GM19438 (cell line): ENCODE data around the gene YIF1B.
A peak's percentile ranks its signal among the peaks of the same experiment; 100 is the strongest.

ENCODE experiments used
- ATAC-seq: cut with Tn5 transposase; IDR thresholded peaks from one replicate; pipeline ENCODE4 v1.9.1; 2021; ENCODE audit warnings: low read depth; ENCODE audit not compliant: unreplicated experiment

The YIF1B gene

DNA sequence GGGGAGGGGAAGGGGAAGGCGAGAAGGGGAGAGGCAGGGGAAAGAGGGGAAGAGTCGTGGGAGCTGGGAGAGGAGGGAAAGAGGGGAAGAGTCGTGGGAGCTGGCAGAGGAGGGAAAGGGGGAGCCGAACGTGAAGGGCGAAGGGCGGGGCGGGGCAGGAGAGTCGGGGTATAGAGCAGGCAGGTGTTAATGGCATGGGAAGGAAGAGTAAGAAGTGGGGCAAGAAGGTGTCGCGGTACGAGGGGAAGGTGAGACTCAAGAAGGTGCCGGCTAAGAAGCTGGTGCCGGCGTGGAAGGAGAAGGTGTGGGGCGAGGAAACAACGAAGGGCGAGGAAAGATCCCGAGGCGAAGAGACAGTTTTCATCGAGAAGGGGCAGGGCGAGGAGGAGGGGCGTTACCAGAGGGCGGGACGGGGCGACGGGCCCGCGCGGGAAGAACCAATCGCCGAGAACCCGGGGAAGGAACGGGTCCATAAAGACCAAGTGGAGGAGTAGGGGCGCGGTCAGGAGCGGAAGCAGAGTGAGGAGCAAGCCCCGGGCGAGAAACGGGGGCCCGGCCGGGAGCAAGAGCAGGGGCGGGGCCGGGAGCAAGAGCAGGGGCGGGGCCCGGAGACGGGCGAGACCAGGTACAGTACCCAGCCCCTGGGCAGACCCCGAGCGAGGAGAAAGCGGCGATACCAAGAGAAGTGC lies 20.3 kb upstream of the YIF1B start:
- ATAC-seq = peak; percentile 63

DNA sequence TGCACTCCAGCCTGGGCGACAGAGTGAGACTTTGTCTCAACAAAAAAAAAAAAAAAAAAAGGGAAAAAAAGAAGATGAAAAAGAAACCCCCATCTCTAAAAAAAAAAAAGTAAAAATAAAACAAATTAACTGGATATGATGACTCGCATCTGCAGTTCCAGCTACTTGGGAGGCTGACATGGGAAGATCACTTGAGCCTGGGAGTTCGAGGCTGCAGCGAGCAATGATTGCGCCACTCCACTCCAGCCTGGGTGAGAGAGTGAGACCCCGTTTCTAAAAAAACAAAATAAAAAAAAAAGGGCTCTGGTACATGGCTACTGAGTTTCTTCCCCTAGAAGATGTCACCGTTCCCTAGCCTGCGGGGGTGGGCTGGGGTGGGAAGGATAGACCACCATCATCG lies 17.5 kb upstream of the YIF1B start:
- no peak for ATAC-seq

DNA sequence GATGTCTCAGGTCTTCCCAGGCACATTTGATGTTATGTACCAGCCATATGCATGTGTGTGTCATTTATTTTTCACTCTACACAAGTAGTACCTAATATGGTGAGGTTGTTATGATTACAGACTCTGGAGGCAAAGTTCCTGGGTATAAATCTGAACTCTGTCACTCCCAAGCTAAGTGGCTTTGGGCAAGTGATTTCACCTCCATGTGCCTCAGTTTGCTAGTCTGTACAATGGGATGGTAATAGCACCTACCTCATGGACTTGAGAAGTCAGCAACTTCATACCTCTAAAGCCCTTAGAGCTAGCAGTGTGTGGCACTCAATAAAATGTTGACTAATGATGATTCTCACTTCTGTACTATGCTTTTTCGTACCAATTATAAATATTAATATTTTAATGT lies 16.0 kb upstream of the YIF1B start:
- ATAC-seq = no peak

DNA sequence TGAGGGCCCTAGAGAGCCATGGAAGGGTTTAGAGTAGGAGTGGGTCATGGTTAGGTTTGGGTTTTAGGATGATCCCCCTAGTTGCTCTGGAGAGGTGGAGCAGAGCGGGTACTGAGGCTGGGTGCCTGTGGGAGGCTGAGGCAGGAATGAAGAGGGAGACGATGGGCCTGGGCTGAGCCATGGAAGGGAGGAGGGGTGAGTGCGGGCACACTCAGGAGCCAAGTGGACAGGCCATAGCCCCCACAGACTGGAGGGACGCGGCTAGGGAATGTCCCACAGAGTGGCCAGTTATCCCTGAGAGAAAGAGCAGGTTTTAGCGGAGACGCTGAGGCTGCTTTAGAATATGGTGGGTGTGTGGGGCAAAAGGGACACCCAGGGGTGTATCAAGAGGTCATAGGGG lies 13.9 kb upstream of the YIF1B start:
- ATAC-seq = no peak

DNA sequence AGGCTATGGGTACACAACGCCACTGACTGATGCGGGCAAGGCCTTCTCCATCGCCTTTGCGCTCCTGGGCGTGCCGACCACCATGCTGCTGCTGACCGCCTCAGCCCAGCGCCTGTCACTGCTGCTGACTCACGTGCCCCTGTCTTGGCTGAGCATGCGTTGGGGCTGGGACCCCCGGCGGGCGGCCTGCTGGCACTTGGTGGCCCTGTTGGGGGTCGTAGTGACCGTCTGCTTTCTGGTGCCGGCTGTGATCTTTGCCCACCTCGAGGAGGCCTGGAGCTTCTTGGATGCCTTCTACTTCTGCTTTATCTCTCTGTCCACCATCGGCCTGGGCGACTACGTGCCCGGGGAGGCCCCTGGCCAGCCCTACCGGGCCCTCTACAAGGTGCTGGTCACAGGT lies 10.8 kb upstream of the YIF1B start:
- ATAC-seq = no peak

DNA sequence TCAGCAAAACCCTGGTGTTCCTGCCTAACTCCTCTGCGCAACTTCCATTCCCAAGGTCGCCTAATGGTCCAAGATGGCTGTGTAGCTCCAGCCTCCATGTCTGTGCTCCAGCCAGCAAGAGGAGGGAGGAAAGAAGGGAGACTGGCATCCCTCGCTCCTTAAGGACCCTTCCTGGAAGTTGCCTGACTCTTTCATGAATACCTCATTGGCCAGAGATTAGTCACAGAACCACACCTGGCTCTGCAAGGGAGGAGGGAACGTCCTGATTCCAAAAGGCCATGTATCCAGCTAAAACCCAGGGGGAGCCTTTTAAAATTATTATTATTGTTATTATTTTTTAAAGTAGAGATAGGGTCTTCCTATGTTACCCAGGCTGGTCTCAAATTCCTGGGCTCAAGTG lies 8.7 kb upstream of the YIF1B start:
- no peak for ATAC-seq

GRCh38 chr19:38323291-38323690 lies 7.5 kb upstream of the YIF1B start:
- no peak for ATAC-seq

DNA sequence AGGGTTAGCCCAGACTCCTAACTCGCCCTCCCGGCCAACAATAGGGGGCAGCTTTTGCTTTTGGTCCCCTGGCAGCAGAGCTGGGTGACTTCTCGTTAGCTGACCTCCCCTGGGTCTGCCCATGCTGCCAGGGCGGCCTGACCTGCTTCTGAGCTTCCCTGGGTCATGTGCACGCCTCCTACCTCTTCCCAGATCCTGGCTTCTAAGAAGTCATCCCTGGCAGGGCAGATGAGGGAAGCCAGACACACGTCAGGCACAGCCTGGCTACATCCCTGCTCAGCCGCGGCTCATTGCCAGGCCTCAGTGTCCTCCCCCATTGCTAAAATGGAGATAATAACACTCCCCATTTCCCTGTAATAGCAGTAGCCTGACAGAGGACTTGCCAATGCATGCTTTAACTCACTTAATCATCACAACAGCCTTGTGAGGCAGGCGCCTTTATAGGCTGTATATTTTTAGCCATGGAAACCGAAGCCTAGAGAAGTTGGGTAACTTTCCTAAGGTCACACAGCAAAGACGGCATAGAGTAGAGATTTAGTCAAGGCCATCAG lies 6.0 kb upstream of the YIF1B start:
- no peak for ATAC-seq

- no peak for ATAC-seq
These were observed 5.2 kb upstream of the YIF1B start for GRCh38 chr19:38320969-38321339.

GRCh38 chr19:38319421-38320258 lies 3.9 kb upstream of the YIF1B start, which contains the start of gene KCNK6:
Gene KCNK6 (plus strand): TSS chr19:38319845. CDS start chr19:38319951, 106 bp downstream.
- no peak for ATAC-seq

DNA sequence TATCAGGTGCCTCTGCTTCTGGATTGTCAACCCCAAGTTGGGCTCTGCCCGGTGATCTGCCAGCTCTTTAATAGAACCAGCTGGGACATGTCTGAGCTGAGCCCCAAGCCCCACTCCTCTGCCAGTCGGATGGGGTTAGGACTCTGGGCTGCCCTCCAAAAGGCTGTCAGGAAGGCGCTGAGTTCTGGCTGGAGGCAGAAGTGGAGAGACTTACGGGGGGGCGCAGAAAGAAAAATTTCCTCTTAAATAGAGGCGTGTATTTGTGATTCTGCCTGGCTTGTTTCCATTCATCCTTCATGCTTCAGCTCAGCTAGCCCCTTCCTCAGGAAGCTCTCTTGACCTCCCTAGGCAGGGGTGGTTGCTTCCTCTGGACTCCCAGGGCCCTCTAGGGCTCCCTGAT lies 2.9 kb upstream of the YIF1B start:
- ATAC-seq = no peak

DNA sequence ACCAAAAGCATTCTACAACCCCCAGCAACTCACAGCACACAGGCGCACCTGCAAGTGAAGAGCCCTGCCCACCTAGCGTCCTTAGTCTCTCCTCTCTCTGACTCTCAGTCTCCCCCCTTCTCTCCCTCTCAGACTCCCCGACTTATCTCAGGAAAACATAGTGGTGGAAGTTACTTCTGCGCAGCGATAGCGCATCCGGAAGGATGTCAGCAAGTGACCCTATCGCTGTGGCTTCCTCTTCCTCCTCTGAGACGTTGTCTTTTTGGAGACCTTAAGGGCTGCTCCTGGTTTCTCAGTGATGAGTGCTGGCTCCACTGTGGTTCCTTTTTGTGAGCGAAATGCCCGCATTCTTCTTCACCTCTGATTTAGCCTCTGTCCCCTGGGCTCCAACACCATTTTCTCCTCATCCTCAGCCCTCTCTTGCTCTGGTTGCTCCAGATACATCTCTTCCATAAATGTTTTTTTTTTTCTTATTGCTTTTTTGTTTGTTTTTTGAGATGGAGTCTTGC lies 1.4 kb upstream of the YIF1B start:
- ATAC-seq = no peak

DNA sequence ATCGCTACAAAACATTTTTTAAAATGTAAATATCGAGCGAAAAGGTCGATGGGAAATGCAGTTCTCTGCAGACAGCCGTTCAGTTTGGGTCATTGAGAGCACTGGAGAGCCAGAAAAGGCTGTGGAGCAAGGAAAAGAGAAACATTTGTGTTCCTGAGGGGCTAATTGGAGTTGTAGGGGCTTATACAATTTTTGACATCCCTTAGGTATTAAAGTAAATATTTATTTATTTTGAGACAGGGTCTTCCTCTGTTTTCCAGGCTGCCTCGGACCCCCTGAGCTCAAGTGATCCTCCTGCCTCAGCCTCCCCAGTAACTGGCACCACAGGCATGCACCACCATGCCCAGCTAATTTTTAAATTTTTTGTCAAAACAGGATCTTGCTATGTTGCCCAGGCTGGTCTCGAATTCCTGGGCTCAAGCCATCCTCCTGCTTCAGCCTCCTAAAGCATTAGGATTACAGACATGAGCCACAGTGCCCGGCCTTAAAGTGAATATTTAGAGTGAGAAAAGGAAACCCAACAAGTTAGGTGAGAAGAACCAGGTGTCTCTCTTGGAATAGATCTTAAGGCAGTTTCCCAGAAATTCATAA lies 825 bp upstream of the YIF1B start:
- ATAC-seq = no peak

GRCh38 chr19:38310986-38311385 lies 4.8 kb downstream of the YIF1B start:
- ATAC-seq = no peak

DNA sequence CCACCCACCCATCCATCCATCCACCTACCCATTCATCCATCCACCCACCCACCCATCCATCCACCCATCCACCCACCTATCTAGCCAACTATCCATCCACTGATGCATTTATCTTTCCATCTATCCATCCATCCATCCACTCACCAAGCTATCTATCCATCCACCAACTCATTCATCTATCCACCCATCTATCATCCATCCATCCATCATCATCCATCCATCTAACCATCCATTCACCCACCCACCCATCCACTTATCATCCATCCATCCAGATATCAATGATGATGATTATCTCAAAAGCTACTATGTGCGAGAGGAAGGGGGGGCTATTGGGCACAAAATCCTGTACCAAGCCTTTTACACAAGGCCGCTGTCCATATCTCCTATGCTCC lies 5.5 kb downstream of the YIF1B start:
- no peak for ATAC-seq

DNA sequence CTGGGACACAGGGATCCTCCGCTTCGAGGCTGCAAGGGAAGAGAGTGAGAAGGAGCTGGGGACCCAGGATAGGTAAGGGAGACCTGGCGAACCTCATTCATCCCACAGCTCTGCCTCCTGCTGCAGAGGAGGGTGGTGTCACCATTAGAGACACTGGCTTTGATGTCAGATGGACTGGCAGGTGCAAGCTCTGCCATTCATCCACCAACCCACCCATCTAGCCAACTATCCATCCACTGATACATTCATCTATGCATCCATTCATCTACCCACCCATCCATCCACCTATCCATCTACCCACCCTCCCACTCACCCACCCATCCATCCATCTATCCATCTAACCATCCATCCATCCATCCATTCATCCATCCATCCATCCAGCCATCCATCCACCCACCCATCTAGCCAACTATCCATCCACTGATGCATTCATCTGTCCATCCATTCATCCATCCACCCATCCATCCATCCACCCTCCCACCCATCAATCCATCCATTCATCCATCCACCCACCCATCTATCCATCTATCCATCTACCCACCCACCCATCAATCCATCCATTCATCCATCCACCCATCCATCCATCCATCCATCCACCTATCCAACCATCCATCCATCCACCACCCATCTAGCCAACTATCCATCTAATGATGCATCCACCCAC lies 6.0 kb downstream of the YIF1B start:
- ATAC-seq = no peak

DNA sequence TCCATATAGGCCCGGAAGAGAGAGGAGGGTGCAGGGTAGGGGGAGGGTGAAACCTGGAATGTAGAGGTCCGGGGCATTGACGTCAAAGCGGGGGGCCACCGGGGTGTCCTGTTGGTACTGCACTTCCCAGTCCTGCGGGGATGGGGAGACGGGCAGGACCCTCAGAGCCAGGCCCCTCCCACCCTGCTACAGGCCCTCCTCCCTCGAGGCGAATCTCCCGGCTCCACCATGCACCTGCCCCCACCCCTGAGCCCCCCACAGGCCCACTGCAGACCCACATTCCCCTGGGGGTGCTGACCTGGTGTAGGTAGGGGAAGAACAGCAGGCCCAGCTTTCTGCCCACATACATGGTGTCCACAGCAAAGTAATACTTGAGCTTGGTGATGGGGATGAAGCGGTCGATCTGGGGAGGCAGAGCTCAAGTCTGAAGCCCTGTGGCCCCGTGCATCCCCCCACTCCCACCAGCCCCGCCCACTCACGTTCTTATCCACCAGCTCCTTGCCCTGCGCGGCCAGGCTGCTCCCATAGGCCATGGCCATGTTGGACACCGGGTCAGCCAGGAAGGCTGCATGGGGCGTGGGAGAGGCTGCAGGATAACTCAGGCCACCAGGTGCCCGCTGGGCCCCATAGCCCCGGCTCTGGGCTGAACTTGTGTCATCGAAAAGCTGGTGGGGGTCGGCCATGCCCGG lies 6.7 kb downstream of the YIF1B start:
- no peak for ATAC-seq

DNA sequence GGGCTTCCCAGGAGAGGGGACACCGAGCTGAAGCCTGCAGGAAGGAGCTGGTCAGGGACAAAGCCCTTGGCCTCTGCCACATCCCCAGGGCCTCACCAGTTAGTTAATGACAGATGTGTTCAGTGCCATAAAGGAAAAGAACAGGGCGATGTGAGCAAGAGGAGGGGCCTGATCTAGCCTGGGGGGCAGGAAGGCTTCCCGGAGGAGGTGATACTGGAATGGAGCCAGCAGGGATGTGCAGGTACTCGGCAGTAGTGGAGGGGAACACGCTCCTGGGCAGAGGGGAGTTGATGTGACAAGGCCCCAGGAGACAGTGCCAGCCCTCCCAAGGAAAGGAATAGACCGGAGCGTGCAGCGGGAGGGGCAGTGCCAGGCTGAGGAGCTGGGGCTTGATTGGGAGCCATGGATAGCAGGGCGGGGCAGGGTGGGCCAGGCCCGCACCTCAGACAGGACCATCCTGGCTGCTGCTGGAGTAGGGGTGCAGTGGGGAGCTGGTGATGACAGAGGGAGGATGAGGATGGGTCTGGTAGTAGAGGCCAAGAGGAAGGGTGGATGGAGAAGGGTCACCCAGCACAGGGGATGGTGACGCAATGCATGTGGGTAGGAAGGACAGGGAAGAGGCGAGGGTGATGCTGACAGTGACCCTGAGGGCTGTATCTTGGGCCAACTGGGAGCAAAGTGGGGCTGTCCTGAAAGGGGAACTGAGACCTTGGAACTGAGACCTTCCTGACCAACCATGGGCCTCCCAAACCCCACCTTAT lies 7.6 kb downstream of the YIF1B start:
- no peak for ATAC-seq

DNA sequence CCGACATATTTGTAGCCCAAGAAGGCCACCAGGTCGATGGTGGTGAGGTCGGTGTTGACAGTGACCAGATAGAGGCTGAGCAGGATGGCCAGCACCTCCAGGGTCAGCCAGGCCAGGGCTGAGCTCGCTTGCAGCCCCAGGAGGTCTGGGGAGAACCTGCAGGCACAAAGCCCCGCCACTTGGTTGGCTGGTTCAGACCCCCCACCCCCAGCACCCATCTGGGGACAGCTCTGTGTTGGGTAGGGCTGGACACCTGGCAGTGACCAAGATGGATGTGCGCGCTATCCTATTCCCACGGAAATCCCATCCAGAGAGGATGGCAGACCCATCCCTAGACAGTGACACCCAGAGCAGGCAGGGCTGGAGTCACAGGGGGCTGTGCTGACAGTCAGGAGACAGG lies 8.2 kb downstream of the YIF1B start:
- ATAC-seq = no peak
